ENCODE data around the gene STRN4. TPM values are rescaled to one million over a fixed set of nuclear protein-coding genes. Genes with fewer than 3 reads are reported as not detected.
"Not testable (repeated sequence)": the region's sequence is repeated elsewhere in the genome, so short reads cannot be mapped to it uniquely, and the experiment has no call there.

STRN4 gene
- total RNA-seq, 1 donor from 2014 or later, result 91.6 TPM

DNA sequence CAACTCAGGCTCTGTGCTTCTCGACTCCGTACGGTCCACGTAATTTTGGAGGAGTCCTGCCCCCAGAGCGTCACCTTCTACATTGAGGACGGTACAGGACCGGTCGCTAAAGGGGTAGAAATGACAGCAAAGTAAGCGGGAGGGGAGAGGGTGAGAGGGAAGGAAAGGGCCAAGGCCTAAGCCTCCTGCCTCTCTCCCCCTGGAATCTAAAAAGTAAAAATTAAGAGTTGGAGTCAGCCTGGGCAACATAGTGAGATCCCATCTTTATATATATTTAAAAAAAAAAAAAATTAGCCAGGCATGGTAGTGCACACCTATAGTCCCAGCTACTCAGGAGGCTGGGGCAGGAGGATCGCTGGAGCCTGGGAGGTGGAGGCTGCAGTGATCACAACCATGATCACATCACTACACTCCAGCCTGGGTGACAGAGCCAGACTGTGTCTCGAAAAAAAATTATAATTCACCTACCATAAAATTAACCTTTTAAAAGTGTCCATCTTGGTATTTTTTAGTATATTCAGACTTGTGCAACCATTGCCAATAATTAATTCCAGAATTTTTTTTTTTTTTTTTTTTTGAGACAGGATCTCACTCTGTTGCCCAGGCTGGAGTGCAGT, 29.5 kb upstream of the STRN4 start:
- DNase-seq (ENCODE audit: low read depth), result no peak

DNA sequence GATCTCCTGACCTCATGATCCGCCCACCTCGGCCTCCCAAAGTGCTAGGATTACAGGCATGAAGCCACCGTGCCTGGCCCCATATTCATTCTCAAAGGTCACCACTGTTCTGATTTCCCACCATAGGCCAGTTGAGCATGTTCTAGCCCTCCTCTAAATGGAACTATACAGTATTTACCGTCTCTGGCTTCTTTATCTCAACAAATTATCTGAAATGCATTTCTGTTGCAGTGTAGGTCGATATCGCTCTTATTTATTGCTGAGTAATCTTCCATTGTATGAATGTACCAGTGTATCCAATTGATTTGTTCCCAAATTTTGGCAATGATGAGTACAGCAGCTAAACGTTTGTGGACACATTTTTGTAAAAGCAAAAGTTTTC, 26.8 kb upstream of the STRN4 start:
- no peak for DNase-seq (ENCODE audit: low read depth)

DNA sequence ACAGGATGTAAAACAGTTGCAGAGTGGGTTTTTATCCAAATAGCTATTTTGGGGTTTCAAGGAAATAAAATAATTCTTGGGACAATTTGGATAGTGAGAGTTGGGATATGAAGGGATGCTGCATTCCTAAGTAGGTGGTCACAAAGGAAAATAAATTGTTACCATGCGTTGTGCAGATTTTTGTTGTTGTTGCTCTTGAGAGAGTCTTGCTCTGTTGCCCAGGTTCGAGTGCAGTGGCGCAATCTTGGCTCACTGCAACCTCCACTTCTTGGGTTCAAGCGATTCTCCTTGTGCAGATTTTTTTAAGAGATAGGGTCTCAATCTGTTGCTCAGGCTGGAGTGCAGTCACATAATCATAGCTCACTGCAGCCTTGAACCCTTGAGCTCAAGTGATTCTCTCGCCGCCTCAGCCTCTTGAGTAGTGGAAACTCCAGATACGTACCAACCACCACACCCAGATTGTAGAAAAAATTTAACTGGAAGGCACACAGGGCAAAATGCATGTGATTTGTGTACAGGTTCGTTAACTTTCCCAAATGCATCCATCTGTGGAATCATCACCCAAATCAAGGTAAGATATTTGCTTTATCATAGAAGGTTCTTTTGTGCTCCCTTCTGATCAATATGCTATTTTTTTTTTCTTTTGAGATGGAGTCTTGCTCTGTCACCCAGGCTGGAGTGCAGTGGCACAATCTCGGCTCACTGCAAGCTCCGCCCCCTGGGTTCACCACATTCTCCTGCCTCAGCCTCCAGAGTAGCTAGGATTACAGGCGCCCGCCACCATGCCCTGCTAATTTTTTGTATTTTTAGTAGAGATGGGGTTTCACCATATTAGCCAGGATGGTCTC, 26.1 kb upstream of the STRN4 start:
- DNase-seq (ENCODE audit: low read depth), result no peak

DNA sequence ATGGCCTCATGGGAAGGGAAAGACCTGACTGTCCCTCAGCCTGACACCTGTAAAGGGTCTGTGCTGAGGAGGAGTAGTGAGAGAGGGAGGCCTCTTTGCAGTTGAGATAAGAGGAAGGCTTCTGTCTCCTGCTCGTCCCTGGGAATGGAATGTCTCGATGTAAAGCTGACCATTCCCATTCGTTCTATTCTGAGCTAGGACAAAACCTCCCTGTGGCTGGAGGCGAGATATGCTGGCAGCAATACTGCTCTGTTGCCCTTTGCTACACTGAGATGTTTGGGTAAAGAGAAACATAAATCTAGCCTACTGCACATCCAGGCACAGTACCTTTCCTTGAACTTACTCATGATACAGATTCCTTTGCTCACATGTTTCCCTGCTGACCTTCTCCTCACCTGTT, 22.5 kb upstream of the STRN4 start:
- not testable (repeated sequence) for DNase-seq (ENCODE audit: low read depth)

DNA sequence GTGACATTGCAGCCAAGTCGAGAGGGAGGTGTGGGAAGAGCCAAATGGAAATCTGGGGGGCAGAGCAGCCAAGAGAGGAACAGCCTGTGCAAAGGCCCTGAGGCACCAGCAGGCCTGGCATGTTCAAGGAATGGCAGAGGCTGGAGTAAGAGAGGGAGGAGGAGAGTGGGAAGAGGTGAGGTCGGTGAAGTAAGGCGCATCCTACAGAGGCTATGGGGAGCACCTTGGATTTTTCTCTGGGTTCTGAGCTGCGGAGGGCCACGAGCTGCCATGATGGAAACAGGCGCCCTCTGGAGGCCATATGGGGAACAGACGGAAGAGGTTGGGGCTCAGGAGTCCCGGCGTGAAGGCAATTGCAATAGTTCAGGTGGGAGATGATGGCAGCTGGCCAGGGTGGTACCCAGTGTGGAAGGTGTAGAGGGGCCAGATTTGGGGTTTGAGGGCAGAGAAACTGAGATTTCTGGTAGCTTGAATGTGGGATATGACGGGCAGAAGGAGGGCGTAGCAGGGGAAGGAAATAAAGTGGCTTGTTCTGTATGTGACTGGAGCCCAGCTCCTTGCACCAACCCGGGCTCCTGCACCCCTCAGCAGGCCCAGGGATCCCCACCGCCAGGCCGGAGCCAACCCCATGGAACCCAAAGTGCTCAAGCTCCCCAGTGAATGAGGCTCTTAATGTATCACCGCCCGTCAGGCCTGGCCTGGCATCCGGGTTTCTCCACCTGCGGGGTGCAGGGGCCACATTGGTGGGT, 20.5 kb upstream of the STRN4 start:
- no peak for DNase-seq (ENCODE audit: low read depth)

- DNase-seq (ENCODE audit: low read depth), result no peak
These were observed 18.6 kb upstream of the STRN4 start for GRCh38 chr19:46764817-46765291.

DNA sequence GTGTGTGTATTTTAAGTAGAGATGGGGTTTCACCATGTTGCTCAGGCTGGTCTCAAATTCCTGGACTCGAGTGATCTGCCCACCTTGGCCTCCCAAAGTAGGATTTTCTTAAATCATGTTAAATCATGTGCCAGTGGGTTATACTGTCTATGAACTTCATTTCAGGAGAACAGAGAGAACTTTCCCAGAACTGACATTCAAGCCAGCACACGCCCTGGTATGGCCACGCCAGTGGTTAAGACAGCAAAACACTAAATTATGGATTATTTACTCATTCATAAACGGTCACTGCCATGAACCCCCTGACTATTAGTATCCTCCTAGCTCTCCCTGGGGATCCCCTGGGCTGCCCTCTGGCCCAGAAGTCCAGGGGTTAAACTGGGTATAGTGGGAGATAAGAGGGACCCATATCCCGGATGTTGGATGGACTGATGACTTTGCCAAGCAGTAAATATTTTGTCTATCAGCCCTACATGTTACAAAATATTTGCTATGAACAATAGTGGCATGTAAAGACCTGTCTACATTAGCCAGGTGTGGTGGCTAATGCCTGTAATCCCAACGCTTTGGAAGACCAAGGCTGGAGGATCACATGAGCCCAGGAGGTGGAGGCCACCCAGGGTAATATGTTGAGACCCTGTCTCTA, 16.1 kb upstream of the STRN4 start:
- DNase-seq (ENCODE audit: low read depth), result no peak

GRCh38 chr19:46761418-46761831, 15.2 kb upstream of the STRN4 start:
- no peak for DNase-seq (ENCODE audit: low read depth)

DNA sequence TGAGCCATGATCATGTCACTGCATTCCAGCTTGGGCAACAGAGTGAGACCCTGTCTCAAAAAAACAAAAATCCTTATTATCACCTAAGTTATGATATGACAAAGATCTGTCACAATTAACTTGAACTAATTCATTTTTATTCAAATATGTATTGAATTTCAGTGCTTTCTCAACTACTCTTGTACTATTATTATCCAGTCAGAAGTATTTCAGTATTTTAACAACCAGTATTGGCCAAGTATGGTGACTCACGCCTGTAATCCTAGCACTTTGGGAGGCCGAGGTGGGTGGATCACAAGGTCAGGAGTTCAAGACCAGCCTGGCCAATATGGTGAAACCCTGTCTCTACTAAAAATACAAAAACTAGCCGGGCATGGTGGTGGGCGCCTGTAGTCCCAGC, 14.6 kb upstream of the STRN4 start:
- DNase-seq (ENCODE audit: low read depth), result not testable (repeated sequence)

- no peak for DNase-seq (ENCODE audit: low read depth)
These were observed 14.1 kb upstream of the STRN4 start for GRCh38 chr19:46760363-46760762.

DNA sequence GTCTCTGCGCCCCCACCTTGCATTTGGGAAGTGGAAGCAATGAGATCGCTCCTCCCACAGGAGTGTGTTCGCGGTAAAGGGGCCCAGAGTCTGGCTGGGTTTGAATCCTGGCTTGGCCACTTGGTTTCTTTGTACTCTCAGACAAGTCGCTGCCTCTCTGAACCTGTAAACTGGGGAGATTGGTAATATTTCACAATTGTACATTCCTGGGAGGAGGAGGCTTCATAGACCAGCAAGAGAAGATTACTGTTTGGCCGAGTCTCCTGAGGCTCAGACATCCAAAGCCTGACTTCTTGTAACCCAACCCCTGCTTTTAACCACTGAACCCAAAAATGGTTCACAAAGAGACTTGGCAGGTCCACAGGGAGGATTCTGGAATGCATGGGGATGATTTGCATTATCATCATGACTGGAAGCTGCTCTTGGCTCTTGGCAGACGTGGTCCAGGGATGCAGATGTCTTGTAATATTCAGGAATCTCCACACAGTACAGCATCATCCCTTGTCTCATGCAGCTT, 13.6 kb upstream of the STRN4 start:
- no peak for DNase-seq (ENCODE audit: low read depth)

DNA sequence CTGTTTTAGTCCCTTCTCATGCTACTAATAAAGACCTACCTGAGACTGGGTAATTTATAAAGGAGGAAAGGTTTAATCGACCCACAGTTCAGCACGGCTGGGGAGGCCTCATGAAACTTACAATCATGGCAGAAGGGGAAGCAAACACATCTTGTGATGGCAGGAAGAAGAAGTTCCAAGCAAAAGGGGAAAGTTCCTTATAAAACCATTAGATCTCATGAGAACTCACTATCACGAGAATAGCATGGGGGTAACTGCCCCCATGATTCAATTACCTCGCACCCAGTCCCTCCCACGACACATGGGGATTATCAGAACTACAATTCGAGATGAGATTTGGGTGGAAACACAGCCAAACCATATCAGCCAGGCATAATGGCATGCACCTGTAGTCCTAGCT, 13.0 kb upstream of the STRN4 start:
- no peak for DNase-seq (ENCODE audit: low read depth)

- DNase-seq (ENCODE audit: low read depth), result no peak
These were observed 10.3 kb upstream of the STRN4 start for GRCh38 chr19:46756544-46756888.

- no peak for DNase-seq (ENCODE audit: low read depth)
These were observed 9.7 kb upstream of the STRN4 start for GRCh38 chr19:46755853-46756543.

DNA sequence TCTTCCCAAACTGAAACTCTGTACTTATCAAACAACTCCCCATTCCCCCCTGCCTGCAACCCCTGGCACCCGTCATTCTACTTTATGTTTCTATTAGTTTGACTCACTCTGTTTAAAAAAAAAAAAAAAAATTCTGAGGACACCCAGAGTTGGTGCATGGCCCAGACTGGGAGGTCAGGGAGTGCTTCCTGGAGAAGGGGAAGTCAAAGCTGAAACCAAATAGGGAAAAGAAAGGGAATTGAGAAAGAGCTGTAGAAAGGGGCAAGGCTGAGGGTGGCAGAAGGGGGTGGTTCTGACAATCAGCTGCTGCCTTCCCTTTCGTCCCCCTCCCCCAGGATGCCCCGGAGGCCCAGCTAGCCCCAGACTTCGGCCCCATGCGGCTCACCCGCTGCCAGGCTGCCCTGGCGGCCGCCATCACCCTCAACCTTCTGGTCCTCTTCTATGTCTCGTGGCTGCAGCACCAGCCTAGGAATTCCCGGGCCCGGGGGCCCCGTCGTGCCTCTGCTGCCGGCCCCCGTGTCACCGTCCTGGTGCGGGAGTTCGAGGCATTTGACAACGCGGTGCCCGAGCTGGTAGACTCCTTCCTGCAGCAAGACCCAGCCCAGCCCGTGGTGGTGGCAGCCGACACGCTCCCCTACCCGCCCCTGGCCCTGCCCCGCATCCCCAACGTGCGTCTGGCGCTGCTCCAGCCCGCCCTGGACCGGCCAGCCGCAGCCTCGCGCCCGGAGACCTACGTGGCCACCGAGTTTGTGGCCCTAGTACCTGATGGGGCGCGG, 9.0 kb upstream of the STRN4 start:
- DNase-seq (ENCODE audit: low read depth), result no peak

DNA sequence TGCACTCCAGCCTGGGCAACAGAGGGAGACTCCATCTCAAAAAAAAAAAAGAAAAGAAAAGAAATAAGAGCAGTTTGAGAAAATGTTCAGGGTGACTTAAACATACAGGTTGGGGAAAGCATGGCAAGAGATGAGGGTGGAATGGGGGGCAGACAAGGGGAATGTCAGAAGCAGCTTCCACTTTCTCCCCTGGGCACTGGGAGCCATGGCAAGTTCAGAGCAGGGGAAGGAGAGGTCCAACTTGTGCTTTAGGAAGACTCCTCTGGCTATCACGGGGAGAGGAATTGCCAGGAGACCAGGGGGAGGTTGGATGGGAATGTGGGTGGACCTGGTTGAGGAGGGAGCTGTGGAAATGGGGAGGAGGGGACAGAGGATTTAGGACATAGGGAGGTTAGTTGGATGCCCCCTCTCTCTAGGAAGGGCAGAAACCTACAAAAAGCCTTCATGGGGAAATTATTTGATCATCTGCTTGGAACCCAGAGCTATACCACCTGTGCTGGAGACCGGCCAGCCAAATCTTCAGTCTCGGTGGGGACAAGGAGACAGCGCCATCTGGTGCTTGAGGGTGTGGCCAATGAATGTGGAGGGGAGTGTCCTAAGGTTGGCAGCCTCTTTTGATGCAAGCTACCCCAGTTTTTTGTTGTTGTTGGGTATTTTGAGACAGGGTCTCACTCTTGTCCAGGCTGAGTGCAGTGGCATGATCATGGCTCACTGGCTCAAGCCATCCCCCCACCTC, 7.3 kb upstream of the STRN4 start:
- no peak for DNase-seq (ENCODE audit: low read depth)

DNA sequence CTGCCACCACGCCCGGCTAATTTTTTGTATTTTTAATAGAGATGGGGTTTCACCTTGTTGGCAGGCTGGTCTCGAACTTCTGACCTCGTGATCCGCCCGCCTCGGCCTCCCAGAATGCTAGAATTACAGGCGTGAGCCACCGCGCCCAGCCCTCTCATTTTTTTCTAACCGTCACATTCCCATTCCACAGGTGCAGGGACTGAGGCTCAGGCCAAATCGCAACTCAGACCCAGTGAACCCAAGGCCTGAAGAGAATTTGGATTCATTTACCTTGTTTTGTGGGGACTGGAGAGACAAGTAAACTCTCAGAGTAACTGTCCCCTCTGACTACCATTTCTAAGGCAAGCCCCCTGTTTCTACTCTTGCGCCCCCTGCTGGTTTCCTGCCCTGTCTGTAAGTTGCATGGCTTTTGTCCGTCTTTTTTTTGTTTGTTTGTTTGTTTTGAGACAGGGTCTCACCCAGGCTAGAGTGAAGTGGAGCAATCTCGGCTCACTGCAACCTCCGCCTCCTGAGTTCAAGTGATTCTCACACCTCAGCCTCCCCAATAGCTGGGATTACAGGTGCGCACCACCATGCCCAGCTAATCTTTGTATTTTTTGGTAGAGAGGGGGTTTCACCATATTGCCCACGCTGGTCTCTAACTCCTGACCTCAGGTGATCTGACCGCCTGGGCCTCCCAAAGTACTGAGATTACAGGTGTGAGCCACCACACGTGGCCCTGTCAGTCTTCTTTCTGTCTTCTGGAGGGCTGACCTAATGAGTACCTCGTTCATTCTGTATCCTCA, 2.3 kb upstream of the STRN4 start:
- no peak for DNase-seq (ENCODE audit: low read depth)

DNA sequence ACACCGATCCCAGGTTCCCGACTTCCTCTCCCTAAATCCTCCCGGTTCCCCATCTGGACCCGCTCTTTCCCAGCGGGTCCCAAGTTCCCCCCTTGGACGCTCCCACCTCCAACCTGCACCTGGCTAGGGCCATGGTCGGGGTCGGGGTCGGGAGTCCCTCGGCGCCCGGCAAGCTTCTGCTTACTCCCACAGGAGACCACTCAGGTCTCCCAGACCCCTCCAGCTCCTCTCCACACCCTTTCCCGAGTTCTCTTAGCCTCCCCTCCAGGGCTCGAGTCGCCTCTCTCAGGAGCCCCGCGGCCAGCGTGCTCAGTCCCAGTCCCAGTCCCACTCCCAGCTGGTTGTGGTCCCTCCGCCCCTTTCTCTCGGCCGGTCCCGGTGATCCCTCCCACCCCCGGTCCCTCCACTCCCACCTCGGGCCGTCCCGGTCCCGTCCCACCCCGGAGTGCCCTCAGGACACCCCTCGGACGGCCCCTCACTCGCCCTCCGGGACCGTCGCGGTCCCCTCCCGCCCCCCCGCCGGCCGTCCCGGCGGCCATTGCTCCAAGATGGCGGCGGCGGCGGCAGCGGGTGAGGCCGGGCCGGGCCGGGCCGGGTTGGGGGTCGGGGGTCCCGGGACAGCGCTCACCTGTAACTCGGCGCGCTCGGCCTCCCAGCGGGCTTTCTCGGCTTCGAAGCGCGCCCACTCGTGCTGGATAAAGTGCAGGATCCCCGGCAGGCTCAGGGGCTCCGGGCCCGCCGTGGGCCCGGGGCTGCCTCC, 549 bp downstream of the STRN4 start, which contains the start of gene FKRP:
Gene FKRP, plus strand, starts transcription at position 537 of the 760 bp plus-strand sequence. CDS start 9,394 bp downstream, outside the sequence.
- no peak for DNase-seq (ENCODE audit: low read depth)
